Cardiac fibroblast (primary cell): ENCODE measurements around the gene UGT1A5.
"Not testable (repeated sequence)": the region's sequence is repeated elsewhere in the genome, so short reads cannot be mapped to it uniquely, and the experiment has no call there.

ENCODE experiments used
- DNase-seq, 2 donors: peaks; one replicate each; pipeline versions ENCODE4 v3.0.0 to v3.0.0-alpha.2; 2010; ENCODE audit warnings: low read depth in 2 of 2
- H3K4me3 ChIP-seq, 2 donors: replicated peaks in 1 of 2; 1 replicate in 1 of 2; 2 replicates in 1 of 2; pipeline ENCODE4 v1.5.1; 2011; ENCODE audit warnings: low read depth in 2 of 2, low read length in 2 of 2, mild to moderate bottlenecking in 2 of 2, moderate library complexity in 1 of 2
- CTCF ChIP-seq: IDR thresholded peaks from one replicate; pipeline ENCODE4 v1.5.1; 2011; ENCODE audit warnings: low read depth, mild to moderate bottlenecking, low read length, inconsistent platforms

The UGT1A5 gene

GRCh38 chr2:233745073-233745755 is 32.5 kb downstream of the UGT1A5 start:
- DNase-seq = no peak
- TF ChIP-seq CTCF = no peak
- no peak overlapping the region for H3K4me3 ChIP-seq

- not testable (repeated sequence) for H3K4me3 ChIP-seq, DNase-seq
These were observed 33.1 kb downstream of the UGT1A5 start for GRCh38 chr2:233745838-233746237.

GRCh38 chr2:233746475-233747282 is 34.0 kb downstream of the UGT1A5 start:
- H3K4me3 ChIP-seq = no peak overlapping the region
- no peak for TF ChIP-seq CTCF
- DNase-seq = peak in 1 of 2 donors; percentile 14

GRCh38 chr2:233747283-233747544 is 34.5 kb downstream of the UGT1A5 start:
- DNase-seq = no peak
- no peak for TF ChIP-seq CTCF
- H3K4me3 ChIP-seq = no peak overlapping the region

GRCh38 chr2:233750689-233751088 is 38.0 kb downstream of the UGT1A5 start:
- not testable (repeated sequence) for DNase-seq, H3K4me3 ChIP-seq

GRCh38 chr2:233751212-233752009 is 38.7 kb downstream of the UGT1A5 start:
- DNase-seq = not testable (repeated sequence)

GRCh38 chr2:233754872-233755611 is 42.3 kb downstream of the UGT1A5 start:
- H3K4me3 ChIP-seq = no peak overlapping the region
- TF ChIP-seq CTCF = no peak
- no peak for DNase-seq

More at GRCh38 chr2:233751212-233752009, 38.7 kb downstream of the UGT1A5 start:
- H3K4me3 ChIP-seq = not testable (repeated sequence)
